T follicular helper cell (primary cell): ENCODE data around the gene UPF1.

ENCODE experiments used
- DNase-seq: peaks from one replicate; pipeline ENCODE4 v3.0.0-alpha.2; 2020; ENCODE audit warnings: low read depth
- total RNA-seq, 2 experiments: gene quantifications; one replicate each; lab custom pipeline; 2026; lab: John Stamatoyannopoulos, UW

The UPF1 gene
- total RNA-seq, result 235 to 292 reads per million in 2 experiments

GRCh38 chr19:18831524-18832305 lies at the start of gene UPF1:
UPF1 (plus strand) TSS chr19:18831959; CDS start chr19:18832210, 251 bp downstream.
- peak; percentile 94 for DNase-seq

- no peak for DNase-seq
Measured at GRCh38 chr19:18782559-18783225, 49.1 kb upstream of the UPF1 start.

GRCh38 chr19:18783958-18784785 lies 47.6 kb upstream of the UPF1 start:
- no peak for DNase-seq

- DNase-seq, result no peak
Measured at GRCh38 chr19:18784786-18785120, 47.0 kb upstream of the UPF1 start.

- peak; percentile 57 for DNase-seq
Measured at GRCh38 chr19:18785179-18786124, 46.3 kb upstream of the UPF1 start.

- no peak for DNase-seq
Measured at GRCh38 chr19:18788529-18789421, 43.0 kb upstream of the UPF1 start.

GRCh38 chr19:18789422-18789869 lies 42.3 kb upstream of the UPF1 start:
- DNase-seq, result no peak

- DNase-seq, result no peak
Measured at GRCh38 chr19:18789883-18790565, 41.7 kb upstream of the UPF1 start.

GRCh38 chr19:18790566-18791314 lies 41.0 kb upstream of the UPF1 start, which contains the start of gene COMP:
COMP (minus strand) TSS chr19:18791305; CDS start chr19:18791269, 36 bp downstream.
- DNase-seq, result no peak

GRCh38 chr19:18791315-18791678 lies 40.5 kb upstream of the UPF1 start:
- DNase-seq, result no peak

- DNase-seq, result no peak
Measured at GRCh38 chr19:18792661-18793060, 39.1 kb upstream of the UPF1 start.

GRCh38 chr19:18793144-18794028 lies 38.4 kb upstream of the UPF1 start:
- no peak for DNase-seq

GRCh38 chr19:18794029-18794313 lies 37.8 kb upstream of the UPF1 start:
- DNase-seq, result no peak

- no peak for DNase-seq
Measured at GRCh38 chr19:18794692-18795091, 37.1 kb upstream of the UPF1 start.

GRCh38 chr19:18795540-18795939 lies 36.2 kb upstream of the UPF1 start:
- DNase-seq, result no peak

- no peak for DNase-seq
Measured at GRCh38 chr19:18796239-18796638, 35.5 kb upstream of the UPF1 start.

- DNase-seq, result no peak
Measured at GRCh38 chr19:18798384-18799352, 33.1 kb upstream of the UPF1 start.
